Stimulated activated CD4-positive, alpha-beta T cell treated with anti-CD3 and anti-CD28 coated beads, TNF-alpha, amount 100 ng/mL, for 48 hours (primary cell): ENCODE data around the gene SDHA.
A peak's percentile ranks its signal among the peaks of the same experiment; 100 is the strongest.

ENCODE experiments used
- DNase-seq, 3 donors: peaks; one replicate each; pipeline ENCODE4 v3.0.0-alpha.2; 2020; ENCODE audit warnings: low read depth in 3 of 3

The SDHA gene

GRCh38 chr5:185095-186070 lies 32.7 kb upstream of the SDHA start:
- DNase-seq = no peak

- no peak for DNase-seq
Measured at GRCh38 chr5:186091-187041, 31.8 kb upstream of the SDHA start.

GRCh38 chr5:187042-187431 lies 31.1 kb upstream of the SDHA start:
- no peak for DNase-seq

- no peak for DNase-seq
Measured at GRCh38 chr5:187617-188451, 30.3 kb upstream of the SDHA start.

GRCh38 chr5:188488-189481 lies 29.3 kb upstream of the SDHA start:
- DNase-seq = peak; percentile 72 to 84 (median 77)

- no peak for DNase-seq
Measured at GRCh38 chr5:189486-189885, 28.6 kb upstream of the SDHA start.

GRCh38 chr5:189976-190365 lies 28.1 kb upstream of the SDHA start:
- no peak for DNase-seq

GRCh38 chr5:190366-191035 lies 27.6 kb upstream of the SDHA start:
- DNase-seq = no peak

GRCh38 chr5:191036-191948 lies 26.8 kb upstream of the SDHA start, which contains the start of gene LRRC14B:
Gene LRRC14B, plus strand, starts transcription at chr5:191495. Its CDS starts 44 bp downstream, at chr5:191539.
- DNase-seq = no peak

GRCh38 chr5:191949-192690 lies 26.0 kb upstream of the SDHA start:
- no peak for DNase-seq

GRCh38 chr5:192691-192969 lies 25.5 kb upstream of the SDHA start:
- no peak for DNase-seq

- no peak for DNase-seq
Measured at GRCh38 chr5:192970-193831, 24.9 kb upstream of the SDHA start.

GRCh38 chr5:194102-194501 lies 24.0 kb upstream of the SDHA start:
- no peak for DNase-seq

GRCh38 chr5:194603-195209 lies 23.4 kb upstream of the SDHA start:
- no peak for DNase-seq

GRCh38 chr5:195401-196160 lies 22.5 kb upstream of the SDHA start:
- DNase-seq = no peak

- no peak for DNase-seq
Measured at GRCh38 chr5:196350-196749, 21.8 kb upstream of the SDHA start.
